Coronary artery (tissue), 2 donors: ENCODE data around the gene OR1C1.
"Not testable (repeated sequence)": the region's sequence is repeated elsewhere in the genome, so short reads cannot be mapped to it uniquely, and the experiment has no call there.

ENCODE experiments used
- DNase-seq: peaks from one replicate; pipeline ENCODE4 v3.0.0-alpha.2; 2017; ENCODE audit warnings: low spot score
- H3K27ac ChIP-seq, 2 donors: fragments of 200-600 bp; sonication (generic); one replicate each; pipeline ENCODE4 v1.5.1; 2016 to 2019
- H3K4me3 ChIP-seq: fragments of 200-600 bp; sonication (generic); 2 replicates; pipeline ENCODE4 v1.5.1; 2016; ENCODE audit warnings: mild to moderate bottlenecking, moderate library complexity
- TF ChIP-seq, protein P1 (sequence below): fragments of 200-600 bp; sonication (generic); IDR thresholded peaks from one replicate; pipeline ENCODE4 v1.5.1; 2019; ENCODE audit warnings: antibody characterized with exemption

OR1C1 gene

DNA sequence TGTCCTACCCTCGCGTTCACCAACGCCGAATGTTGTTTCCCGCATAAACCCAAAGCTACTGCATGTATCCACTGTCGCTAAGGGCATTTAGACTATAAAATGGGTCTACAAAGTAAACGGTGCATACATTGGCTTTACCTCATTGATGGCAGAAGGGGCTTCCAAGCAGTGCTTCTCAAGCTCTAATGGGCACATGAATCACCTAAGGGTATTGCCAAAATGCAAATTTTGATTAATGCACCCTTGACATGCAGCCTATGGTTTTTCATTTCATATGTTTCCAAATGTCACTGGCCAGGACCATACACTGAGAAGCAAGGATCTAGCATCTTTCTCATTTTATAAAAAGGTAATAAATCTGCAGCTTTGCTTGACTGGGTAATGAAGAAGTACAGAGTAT is 46.6 kb downstream of the OR1C1 start:
- TF ChIP-seq, protein P1, sequence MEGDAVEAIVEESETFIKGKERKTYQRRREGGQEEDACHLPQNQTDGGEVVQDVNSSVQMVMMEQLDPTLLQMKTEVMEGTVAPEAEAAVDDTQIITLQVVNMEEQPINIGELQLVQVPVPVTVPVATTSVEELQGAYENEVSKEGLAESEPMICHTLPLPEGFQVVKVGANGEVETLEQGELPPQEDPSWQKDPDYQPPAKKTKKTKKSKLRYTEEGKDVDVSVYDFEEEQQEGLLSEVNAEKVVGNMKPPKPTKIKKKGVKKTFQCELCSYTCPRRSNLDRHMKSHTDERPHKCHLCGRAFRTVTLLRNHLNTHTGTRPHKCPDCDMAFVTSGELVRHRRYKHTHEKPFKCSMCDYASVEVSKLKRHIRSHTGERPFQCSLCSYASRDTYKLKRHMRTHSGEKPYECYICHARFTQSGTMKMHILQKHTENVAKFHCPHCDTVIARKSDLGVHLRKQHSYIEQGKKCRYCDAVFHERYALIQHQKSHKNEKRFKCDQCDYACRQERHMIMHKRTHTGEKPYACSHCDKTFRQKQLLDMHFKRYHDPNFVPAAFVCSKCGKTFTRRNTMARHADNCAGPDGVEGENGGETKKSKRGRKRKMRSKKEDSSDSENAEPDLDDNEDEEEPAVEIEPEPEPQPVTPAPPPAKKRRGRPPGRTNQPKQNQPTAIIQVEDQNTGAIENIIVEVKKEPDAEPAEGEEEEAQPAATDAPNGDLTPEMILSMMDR = no peak

DNA sequence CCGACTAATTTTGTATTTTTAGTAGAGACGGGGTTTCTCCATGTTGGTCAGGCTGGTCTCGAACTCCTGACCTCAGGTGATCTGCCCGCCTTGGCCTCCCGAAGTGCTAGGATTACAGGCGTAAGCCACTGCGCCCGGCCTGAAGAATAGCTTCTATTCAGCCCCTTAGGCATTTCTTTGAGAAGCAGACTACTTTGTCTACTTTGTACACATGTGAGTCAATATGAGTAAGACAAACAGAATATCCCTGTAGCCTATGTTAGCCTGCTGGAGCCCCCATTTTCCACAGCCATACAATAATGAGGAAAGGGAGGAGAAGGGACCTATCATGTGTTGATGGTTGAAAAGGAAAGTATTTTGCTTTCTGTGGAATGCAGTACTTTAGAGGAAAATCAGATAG is 49.7 kb downstream of the OR1C1 start:
- DNase-seq, H3K4me3 ChIP-seq, H3K27ac ChIP-seq: not testable (repeated sequence)

More for the DNA sequence above, 46.6 kb downstream of the OR1C1 start:
- no peak for DNase-seq
- Histone ChIP-seq H3K27ac (no peak overlapping the region), H3K4me3 (no peak overlapping the region)
